ENCODE results near the gene CT45A5. TPM values are rescaled to one million over a fixed set of nuclear protein-coding genes. Genes with fewer than 3 reads are reported as not detected.
"Not testable (repeated sequence)": the region's sequence is repeated elsewhere in the genome, so short reads cannot be mapped to it uniquely, and the experiment has no call there.

The CT45A5 gene
- total and polyA plus RNA-seq, 10 donors: not detected

- Histone ChIP-seq H3K4me1 (no peaks in the 10 kb centered on the region), H3K9me3 (no peaks in the 10 kb centered on the region), H3K36me3 (no peaks in the 10 kb centered on the region), H3K27me3 (replicated peaks in 1 of 7) (no peaks in the 10 kb centered on the region), H3K27ac (no peak overlapping the region), H3K4me3 (no peak overlapping the region)
- intact Hi-C loops (cut with DNase I; ENCODE audit: low total_unique reads): no loop called here
- DNase-seq: no peak
- WGBS, 5 donors: 35 to 45% (median 40%) methylated on average over 3 to 4 of the region's 4 CpGs
- TF ChIP-seq POLR2AphosphoS5 (IDR thresholded peaks at IDR 0.05): no peak
- TF ChIP-seq, protein P1, sequence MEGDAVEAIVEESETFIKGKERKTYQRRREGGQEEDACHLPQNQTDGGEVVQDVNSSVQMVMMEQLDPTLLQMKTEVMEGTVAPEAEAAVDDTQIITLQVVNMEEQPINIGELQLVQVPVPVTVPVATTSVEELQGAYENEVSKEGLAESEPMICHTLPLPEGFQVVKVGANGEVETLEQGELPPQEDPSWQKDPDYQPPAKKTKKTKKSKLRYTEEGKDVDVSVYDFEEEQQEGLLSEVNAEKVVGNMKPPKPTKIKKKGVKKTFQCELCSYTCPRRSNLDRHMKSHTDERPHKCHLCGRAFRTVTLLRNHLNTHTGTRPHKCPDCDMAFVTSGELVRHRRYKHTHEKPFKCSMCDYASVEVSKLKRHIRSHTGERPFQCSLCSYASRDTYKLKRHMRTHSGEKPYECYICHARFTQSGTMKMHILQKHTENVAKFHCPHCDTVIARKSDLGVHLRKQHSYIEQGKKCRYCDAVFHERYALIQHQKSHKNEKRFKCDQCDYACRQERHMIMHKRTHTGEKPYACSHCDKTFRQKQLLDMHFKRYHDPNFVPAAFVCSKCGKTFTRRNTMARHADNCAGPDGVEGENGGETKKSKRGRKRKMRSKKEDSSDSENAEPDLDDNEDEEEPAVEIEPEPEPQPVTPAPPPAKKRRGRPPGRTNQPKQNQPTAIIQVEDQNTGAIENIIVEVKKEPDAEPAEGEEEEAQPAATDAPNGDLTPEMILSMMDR (IDR thresholded peaks at IDR 0.05 in 8 of 11, conservative IDR thresholded peaks at IDR 0.05 in 3 of 11): no peak
- TF ChIP-seq POLR2A (IDR thresholded peaks at IDR 0.05): no peak
These were observed 47.8 kb downstream of the CT45A5 start for GRCh38 chrX:135737366-135738071.

- H3K4me1 ChIP-seq; DNase-seq; intact Hi-C loops (cut with DNase I; ENCODE audit: low total_unique reads); H3K9me3 ChIP-seq; H3K4me3 ChIP-seq; H3K36me3 ChIP-seq; H3K27ac ChIP-seq; H3K27me3 ChIP-seq (replicated peaks in 1 of 7): not testable (repeated sequence)
- WGBS, 5 donors: 62 to 88% (median 81%) methylated on average over 5 of the region's 5 CpGs
These were observed 50.6 kb downstream of the CT45A5 start for GRCh38 chrX:135734666-135735065.

Other genes starting within 250 kb of the CT45A5 start
- gene CT45A1, start 71.9 kb downstream of the CT45A5 start, total RNA-seq: not detected
- not detected for gene CT45A1, start 71.9 kb downstream of the CT45A5 start, polyA plus RNA-seq
- not detected for gene CT45A3, start 17.3 kb downstream of the CT45A5 start, total RNA-seq
- not detected for gene CT45A3, start 17.3 kb downstream of the CT45A5 start, polyA plus RNA-seq
- gene CT45A6, start 17.3 kb upstream of the CT45A5 start, total RNA-seq: not detected
- not detected for gene CT45A6, start 17.3 kb upstream of the CT45A5 start, polyA plus RNA-seq
- not detected for gene CT45A2, start 34.5 kb upstream of the CT45A5 start, total RNA-seq
- not detected for gene CT45A2, start 34.5 kb upstream of the CT45A5 start, polyA plus RNA-seq
- not detected for gene CT45A7, start 51.8 kb upstream of the CT45A5 start, total RNA-seq
- gene CT45A7, start 51.8 kb upstream of the CT45A5 start, polyA plus RNA-seq: not detected
- not detected for gene CT45A8, start 69.0 kb upstream of the CT45A5 start, total RNA-seq
- gene CT45A8, start 69.0 kb upstream of the CT45A5 start, polyA plus RNA-seq: not detected
- not detected for gene CT45A9, start 86.3 kb upstream of the CT45A5 start, total RNA-seq
- not detected for gene CT45A9, start 86.3 kb upstream of the CT45A5 start, polyA plus RNA-seq
- not detected for gene CT45A10, start 107.9 kb upstream of the CT45A5 start, total RNA-seq
- not detected for gene CT45A10, start 107.9 kb upstream of the CT45A5 start, polyA plus RNA-seq
- not detected for gene SAGE1, start 108.2 kb upstream of the CT45A5 start, total RNA-seq
- under 1 TPM in 1 of 3 donors, not detected in 2; 0.02 TPM for gene SAGE1, start 108.2 kb upstream of the CT45A5 start, polyA plus RNA-seq
- gene MMGT1, start 188.5 kb upstream of the CT45A5 start, total RNA-seq: 10 to 100 TPM; 16.5 to 25.7 (median 20.6) TPM
- gene MMGT1, start 188.5 kb upstream of the CT45A5 start, polyA plus RNA-seq: 1 to 10 TPM; 2.5 to 5.2 (median 3.8) TPM
- 10 to 100 TPM; 10.5 to 19.9 (median 14.2) TPM for gene SLC9A6, start 199.9 kb upstream of the CT45A5 start, total RNA-seq
- 1 to 10 TPM; 6.2 to 6.8 (median 6.6) TPM for gene SLC9A6, start 199.9 kb upstream of the CT45A5 start, polyA plus RNA-seq

Data from spleen (tissue), 11 donors.